Measurements from ENCODE around the gene NAGK.
A peak's percentile ranks its signal among the peaks of the same experiment; 100 is the strongest.

The NAGK gene

DNA sequence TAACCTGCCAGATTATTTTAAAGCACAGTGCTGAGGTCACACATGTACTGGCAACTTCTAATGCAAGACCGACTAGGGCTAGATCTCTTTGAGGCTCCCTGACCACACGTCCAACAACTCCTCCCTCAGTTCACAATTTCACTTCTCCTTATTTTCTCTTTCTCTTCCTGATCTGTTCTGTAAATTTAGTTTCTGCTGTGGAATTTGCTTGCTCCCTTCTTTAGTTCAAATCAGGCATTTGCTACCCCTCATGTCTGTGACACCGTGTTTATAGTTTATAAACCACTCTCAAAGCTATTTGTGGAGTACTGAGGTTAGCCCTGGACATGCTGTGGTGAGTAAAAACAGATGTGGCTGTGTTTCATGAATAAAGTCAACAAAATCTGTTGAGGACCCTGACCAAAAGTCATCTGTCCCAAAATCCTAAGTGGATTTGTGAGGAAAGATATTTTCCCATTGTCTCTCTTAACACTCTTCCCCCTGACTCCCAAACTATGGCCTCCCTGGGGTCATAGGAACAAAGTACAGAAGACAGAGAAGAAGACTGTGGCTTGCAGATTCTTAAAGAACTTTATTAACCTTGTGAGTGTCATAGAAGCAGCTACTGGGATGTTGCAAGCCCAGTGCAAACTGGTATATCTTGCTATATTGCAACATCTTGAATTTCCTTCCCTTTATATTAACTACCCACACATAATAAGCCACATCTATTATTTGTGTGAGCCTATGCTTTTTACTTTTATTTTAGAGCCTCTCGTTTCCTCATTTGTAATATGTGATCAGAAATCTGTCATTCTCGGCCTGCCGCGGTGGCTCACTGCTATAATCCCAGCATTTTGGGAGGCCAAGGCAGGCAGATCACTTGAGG lies 3.5 kb upstream of the NAGK start:
- H3K4me3 ChIP-seq (ENCODE audit: low read length) = no peak overlapping the region
- TF ChIP-seq CTCF (conservative IDR thresholded peaks at IDR 0.05; ENCODE audit: low read depth, low read length) = no peak
- DNase-seq (ENCODE audit: low read depth) = no peak

DNA sequence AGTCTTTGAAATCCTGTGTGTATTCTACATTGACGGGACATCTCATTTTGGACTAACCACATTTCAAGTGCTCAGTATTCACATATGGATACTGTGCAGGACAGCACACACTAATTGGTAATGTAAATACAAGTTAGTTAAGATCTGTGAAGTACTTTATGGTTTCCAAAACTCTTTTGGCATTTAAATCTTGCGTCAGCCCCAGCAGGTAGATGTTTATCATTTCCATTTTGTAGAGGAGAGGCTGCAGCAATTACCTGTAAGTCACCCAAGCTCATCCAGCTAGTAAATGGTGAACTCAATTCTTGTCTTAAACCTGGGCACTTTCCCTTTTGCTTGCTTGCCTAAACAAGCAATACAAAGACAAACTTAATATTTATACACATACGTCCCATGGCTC lies 1.6 kb upstream of the NAGK start:
- TF ChIP-seq CTCF (conservative IDR thresholded peaks at IDR 0.05; ENCODE audit: low read depth, low read length) = no peak
- no peak overlapping the region for H3K4me3 ChIP-seq (ENCODE audit: low read length)

GRCh38 chr2:71067567-71068217 lies 756 bp upstream of the NAGK start:
- peak overlapping the region; percentile 93 for H3K4me3 ChIP-seq (ENCODE audit: low read length)
- no peak for DNase-seq (ENCODE audit: low read depth)
- no peak for TF ChIP-seq CTCF (conservative IDR thresholded peaks at IDR 0.05; ENCODE audit: low read depth, low read length)

More for the DNA sequence above, 1.6 kb upstream of the NAGK start:
- no peak for DNase-seq (ENCODE audit: low read depth)

DNA sequence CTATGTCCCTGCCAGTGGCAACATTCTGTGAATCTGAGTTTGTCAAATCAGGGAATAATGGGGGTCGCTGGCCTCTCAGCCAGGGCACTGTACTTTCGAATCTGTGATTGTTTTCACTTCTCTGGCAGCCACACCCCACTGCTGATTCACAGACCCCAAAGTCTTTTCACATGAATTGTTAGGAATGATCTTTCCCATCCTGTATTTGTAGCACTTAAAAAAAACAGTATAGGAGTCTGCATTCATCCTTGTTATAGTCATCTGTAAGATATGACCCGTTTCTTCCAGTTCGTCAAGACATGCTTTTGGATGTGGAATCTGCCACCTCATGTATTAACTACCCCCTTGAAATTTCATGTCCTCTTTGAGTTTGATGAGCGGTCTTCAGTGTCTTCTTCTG lies 928 bp downstream of the NAGK start:
- no peak for TF ChIP-seq CTCF (conservative IDR thresholded peaks at IDR 0.05; ENCODE audit: low read depth, low read length)
- no peak for DNase-seq (ENCODE audit: low read depth)
- H3K4me3 ChIP-seq (ENCODE audit: low read length) = peak overlapping the region; percentile 93

DNA sequence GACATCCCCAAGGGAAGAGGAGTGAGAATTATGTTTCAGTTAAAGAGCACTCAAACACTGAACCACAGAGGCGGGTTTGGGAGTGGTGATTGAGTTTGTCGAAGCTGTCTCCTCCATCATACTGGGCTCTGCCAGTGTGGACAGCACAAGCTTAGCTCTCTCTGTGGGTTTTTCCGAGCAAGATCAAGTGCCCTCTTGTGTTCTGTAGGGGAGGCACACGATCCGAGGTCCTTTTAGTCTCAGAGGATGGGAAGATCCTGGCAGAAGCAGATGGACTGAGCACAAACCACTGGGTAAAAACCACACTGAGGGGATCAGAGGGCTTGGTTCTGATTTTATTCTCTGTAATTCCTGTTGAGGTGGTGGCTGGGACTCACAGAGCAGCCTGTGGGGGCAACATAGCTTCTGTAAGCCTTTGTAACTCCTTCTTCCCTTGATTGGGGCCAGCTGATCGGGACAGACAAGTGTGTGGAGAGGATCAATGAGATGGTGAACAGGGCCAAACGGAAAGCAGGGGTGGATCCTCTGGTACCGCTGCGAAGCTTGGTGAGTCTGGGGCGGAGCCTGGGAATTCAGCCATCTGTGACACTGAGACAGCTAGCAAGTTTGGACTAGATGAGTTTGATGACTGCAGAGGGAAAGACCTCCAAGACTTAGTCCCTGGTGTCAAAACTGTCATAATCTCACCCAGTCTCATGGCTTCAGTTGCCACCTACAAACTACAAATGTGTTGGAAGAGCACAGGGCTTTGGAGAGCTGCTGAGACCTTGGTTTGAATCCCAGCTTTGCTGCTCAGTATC lies 2.0 kb downstream of the NAGK start:
- TF ChIP-seq CTCF (conservative IDR thresholded peaks at IDR 0.05; ENCODE audit: low read depth, low read length) = peak; percentile 54
- DNase-seq (ENCODE audit: low read depth) = no peak
- no peak overlapping the region for H3K4me3 ChIP-seq (ENCODE audit: low read length)

- TF ChIP-seq CTCF (conservative IDR thresholded peaks at IDR 0.05; ENCODE audit: low read depth, low read length) = peak; percentile 8
- DNase-seq (ENCODE audit: low read depth) = no peak
- no peak overlapping the region for H3K4me3 ChIP-seq (ENCODE audit: low read length)
Observed at GRCh38 chr2:71071681-71072398, 3.4 kb downstream of the NAGK start.
